ENCODE data around the gene PDGFRA.
A peak's percentile ranks its signal among the peaks of the same experiment; 100 is the strongest.

PDGFRA gene

DNA sequence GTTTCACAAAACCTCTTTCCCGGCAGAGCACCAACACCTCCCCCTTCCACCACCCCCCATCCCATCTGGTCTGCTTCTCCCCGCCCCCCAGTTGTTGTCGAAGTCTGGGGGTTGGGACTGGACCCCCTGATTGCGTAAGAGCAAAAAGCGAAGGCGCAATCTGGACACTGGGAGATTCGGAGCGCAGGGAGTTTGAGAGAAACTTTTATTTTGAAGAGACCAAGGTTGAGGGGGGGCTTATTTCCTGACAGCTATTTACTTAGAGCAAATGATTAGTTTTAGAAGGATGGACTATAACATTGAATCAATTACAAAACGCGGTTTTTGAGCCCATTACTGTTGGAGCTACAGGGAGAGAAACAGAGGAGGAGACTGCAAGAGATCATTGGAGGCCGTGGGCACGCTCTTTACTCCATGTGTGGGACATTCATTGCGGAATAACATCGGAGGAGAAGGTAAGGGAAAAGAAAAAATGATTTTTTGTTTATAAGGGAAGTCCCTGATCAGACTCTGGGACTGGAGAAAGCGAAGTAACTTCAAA is at the start of gene PDGFRA:
TSS of gene PDGFRA (plus strand) at position 333 of the 541 bp plus-strand sequence. CDS start 29,476 bp downstream, outside the sequence.
- no peak for DNase-seq (ENCODE audit: low read depth in 2 of 2)

DNA sequence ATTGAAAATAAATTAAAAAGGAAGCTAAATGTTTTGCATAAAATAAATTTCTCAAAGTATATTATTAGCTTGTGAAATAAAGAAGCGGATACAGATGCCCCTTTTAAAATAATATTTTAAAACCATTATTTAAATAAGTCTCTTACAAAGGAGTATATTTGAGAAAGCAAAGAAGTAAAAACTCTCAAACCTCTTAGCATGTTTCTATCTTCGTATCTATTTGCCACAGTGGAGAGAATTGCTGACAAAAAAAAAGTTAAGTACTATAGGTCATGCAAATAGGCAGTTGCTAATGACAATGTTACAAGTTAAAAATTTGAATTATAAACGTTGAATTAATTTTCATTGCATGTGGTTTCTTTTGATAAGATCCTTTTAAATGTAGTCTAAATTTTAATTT is 44.5 kb upstream of the PDGFRA start:
- DNase-seq (ENCODE audit: low read depth in 2 of 2): no peak

DNA sequence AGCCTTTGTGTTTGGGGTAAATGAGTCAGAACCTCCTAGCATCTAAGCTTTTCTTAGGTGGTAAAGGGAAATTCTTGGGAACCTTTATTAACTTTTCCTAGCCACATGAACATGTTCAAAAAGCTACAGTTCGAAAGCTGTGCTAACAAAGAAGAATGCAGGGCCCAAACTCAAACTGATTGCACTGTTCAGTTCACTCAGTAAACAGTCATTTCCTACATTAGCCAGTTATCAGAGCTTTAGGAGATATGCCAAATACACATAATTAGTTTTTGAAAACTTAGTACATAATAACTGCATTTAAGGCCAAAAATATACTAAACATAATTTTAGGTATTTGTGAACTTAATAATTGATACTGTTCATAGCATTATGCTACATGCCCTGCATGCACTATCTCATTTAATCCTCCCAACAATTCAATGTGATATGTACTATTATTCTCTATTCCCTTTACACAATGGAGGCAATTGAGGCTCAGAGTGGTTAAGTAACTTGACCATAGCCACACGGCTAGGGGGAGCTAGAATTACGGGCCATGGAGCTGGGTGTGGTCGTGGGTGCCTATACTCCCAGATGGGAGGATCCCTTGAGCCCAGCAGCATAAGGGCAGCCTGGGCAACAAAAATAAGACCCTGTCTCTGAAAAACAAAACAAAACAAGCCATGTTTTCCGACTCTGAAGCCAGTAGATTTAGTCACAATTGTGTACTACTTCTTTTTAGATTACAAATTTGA is 43.9 kb upstream of the PDGFRA start:
- no peak for DNase-seq (ENCODE audit: low read depth in 2 of 2)

DNA sequence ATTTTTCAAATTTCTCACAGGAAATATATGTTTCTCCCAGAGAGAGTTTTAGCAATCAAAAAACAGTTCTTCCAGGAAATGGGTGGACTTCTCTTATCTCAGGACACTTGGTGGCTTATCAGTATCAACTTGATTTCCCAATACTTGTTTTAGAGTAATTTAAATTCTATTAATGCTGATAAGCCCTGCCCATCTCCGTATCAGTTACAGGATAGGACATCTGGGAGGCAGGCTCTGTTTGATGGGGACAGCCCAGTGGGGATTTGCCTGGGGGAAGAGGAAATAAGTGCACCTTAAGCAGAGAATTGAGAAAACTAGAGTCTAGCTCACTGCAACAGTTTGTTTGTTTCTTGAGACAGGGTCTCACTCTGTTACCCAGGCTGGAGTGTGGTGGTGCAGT is 43.2 kb upstream of the PDGFRA start:
- no peak for DNase-seq (ENCODE audit: low read depth in 2 of 2)

DNA sequence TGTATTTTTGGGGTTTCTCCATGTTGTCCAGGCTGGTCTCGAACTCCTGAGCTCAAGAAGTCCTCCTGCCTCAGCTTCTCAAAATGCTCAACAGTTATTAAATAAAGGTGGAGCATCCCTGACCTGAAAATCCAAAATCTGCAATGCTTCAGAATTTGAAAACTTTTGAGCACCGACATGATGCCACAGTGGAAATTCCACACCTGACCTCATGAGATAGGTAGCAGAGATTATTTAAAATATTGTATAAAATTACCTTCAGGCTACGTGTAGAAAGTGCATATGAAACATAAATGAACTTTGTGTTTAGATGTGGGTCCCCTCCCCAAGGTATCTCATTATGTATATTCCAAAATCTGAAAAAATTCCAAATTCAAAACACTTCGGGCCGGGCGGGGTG is 42.7 kb upstream of the PDGFRA start:
- DNase-seq (ENCODE audit: low read depth in 2 of 2): no peak

DNA sequence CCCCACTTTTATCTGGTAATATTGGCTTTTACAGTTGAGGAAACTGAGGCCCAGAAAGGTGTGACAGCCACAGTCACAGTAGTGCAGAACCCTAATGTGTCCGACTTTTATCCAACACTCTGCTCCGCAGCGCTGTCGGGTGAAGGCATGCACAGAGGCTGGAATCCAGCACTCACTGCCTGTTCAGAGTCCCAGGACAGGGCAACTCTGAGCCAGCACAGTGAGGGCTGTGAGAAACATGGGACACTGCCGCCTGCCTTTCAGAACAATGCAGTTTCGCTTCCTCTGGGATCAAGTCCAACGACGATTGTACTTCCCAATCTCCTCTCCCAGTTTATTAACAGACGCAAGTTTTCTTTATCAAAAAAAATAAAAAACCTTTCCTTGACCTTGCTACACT is 41.9 kb upstream of the PDGFRA start:
- no peak for DNase-seq (ENCODE audit: low read depth in 2 of 2)

DNA sequence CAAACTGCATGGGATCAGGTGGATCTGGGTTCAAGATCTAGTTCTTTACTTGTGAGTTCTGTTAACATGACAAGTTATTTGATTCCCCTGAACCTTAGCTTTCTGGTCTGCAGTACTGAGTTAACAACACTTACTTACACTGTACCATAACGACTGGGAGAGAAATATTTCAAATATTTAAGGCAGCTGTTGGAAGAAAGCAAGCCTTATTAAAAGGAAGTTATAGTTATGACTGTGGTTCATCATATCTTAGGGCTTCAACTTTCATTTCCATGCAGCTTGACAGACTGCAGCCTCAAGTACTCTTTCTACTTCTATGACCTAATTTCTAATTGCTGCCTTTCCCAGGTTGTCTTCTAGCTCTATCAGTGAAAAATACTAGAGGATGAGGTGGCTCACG is 40.0 kb upstream of the PDGFRA start:
- DNase-seq (ENCODE audit: low read depth in 2 of 2): no peak

DNA sequence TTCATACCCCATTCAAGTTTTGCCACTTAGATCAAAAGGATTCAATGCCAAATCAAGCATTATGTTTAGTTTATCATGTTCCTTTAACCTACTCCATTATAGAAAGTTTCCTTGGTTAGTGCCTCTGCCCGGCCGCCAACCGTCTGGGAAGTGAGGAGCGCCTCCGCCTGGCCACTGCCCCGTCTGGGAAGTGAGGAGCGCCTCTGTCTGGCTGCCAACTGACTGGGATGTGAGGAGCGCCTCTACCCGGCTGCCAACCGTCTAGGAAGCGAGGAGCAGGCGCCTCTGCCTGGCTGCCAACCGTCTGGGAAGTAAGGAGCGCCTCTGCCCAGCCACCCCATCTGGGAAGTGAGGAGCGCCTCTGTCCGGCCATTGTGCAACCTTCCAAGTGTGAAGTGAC is 36.3 kb upstream of the PDGFRA start:
- no peak for DNase-seq (ENCODE audit: low read depth in 2 of 2)

DNA sequence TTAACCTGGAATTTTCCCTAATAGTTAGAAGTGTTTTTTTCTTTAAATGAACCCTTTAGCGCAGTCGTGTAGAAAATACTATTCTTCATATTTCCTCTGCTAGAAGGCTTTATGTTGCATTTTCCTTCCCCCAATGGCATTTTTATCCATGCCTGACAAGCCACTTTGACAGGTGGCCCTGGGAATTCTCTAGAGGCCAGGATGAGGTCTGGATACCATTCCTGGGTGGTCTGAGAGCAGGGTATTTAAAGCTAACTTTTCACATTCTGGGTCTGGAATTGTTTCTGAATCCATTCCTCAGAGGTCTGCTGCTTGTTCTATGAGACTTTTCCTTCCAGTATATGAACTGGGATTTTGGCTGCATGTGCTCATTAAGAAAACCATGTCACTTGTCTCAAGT is 31.2 kb upstream of the PDGFRA start:
- DNase-seq (ENCODE audit: low read depth in 2 of 2): no peak

DNA sequence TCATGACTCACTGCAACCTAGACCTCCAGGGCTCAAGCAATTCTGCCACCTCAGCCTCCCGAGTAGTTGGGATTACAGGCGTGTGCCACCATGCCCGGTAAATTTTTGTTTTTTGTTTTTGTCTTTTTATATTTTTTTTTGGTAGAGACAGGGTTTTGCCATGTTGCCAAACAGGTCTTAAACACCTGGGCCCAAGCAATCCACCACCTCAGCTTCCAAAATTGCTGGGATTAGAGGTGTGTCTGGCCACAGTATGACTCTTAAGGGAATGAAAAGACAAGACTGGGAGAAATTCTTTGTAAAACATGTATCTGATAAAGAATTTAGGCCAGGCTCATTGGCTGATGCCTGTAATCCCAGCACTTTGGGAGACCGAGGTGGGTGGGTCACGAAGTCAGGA is 29.2 kb upstream of the PDGFRA start:
- DNase-seq (ENCODE audit: low read depth in 2 of 2): no peak

DNA sequence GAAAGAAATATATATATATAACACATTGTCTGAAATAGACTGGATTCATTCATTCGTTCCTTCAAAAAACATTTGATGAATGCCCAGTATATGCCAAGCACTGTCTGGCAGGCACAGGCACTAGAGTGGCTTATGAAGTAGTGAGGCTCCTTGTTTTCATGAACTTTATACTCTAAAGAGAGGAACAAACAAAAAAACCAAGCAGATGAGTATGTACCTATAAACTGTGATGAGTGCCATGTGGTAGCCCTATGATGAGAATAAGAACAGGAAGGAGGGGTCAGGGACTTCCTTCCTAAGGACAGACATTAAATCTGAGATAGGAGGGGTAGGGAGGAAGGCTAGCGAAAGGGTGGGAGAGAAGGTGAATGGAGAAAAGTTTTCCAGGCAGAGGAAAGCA is 19.5 kb upstream of the PDGFRA start:
- DNase-seq (ENCODE audit: low read depth in 2 of 2): no peak

DNA sequence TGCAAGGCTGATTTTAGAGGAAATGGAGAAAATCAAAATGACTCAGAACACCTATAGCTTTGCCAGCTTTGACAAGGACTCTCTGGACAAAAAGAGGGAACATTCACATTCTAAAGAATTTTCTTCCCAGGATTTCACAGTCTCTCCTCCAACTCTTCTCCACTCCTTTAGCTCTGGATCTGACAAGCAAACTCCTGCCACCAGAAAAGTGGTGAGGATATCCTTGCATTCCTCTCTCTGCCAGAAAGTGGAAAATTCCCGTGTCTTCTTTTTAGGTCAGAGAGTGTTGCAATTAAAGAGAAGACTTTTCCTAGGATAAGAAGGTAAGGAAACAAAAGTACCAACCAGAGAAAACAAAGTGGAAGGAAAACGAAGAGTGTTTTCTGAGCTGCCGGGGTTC is 16.1 kb upstream of the PDGFRA start:
- DNase-seq (ENCODE audit: low read depth in 2 of 2): no peak

DNA sequence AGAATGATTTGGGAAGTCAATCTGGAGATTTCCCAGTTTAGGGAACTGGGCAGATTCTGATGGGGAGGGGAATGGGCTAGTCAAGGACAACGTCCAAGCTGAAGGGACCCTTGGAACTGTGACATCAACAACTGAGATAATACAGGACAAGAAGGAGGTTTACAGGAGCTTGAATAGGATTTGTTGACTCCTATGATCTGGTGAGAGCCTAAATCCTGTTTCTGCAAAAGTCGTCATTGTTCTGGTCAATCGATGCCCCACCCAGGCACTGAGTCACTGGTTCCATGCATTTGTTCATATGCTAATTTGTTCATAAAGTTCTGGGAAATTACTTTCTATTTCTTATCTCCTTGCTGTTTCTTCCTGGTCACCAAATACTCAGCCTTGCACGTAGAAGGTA is 15.3 kb upstream of the PDGFRA start:
- DNase-seq (ENCODE audit: low read depth in 2 of 2): no peak

DNA sequence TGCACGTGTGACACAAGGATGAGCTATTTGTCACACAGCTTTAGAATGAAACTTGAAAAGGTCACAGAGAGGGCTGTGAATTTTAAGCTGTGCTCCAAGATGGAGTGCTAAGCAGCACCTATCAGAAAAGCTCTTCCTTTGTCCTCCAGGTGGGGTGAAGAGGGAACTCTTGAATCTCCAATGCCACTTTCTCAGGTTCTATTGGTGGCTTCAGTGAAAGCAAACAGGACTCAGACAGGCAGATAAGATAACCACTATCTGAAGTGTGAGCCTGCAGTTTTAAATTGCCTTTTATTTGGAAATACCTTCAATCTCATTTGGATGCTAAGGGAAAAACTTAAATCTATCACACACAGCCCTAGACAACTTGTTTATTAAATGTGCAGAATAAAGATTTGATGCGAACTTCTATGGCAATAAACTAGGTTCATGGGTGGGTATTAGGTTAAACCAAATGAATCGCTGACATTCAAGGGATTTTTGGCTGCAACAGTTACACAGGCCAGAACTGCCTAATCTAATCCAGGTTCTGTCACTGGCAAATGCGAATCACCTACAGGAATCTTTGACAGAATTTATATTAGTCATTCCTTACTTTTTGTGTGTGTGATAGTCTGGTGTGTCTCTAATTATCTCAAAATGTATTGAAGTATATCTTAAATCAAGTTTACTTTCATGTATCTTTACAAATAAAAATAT is 13.6 kb upstream of the PDGFRA start:
- DNase-seq (ENCODE audit: low read depth in 2 of 2): no peak

DNA sequence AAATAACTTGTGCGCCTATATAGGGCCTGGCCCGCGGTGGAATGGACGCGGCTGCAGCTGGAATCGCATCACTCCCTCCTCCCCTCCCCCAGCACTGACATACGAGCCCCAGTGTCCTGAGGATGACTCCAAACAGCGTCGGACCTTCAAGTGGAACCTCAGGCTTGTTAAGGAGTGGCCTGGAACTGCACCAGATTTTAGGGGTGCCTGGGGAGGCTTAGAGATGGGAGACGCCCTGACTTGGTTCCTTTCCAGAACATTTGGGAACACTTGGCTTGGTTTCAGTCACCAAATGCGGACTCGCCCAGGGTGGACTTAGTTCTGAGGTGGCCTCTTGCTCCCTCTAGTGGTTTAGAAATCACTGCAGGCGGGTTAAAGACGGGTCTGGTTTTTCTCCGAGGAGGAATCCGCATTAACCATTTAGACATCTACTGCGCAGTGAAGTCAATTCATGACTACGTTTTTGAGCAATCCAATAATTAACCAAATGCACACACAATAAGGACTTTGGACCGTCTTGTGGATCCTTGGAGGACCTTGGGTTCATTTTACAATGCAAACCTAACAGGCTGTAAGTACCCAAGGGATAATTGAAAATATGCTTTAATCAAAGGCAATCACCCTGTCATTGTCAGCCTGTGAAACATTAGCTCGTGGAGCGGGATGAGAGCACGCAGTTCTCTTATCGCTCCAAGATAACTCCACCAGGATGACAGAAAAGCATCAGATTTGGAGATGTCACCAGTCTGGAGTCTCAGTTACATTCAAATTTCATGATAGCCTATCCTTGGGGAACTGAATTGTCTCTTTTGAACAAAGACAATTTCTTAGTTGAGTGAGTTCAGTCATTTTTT is 11.2 kb upstream of the PDGFRA start:
- DNase-seq (ENCODE audit: low read depth in 2 of 2): peak in 1 of 2 donors; percentile 15

DNA sequence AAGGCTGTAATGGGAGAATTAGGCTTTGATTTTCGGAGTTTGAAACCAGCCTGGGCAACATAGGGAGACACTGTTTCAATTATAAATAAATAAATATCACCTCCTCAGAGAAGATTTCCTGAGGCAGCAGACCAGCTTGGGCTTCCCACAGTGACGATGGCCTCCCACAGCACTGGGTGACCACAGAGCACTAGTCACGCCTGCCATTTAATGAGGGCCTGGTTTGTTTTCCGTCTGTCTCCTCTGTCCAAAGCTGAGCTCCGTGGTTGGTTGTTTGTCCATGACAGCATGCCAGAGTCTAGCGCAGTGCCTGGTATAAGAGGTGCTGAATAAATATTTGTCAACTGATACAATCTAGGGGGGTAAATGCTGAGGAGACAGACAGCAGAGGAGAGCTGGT is 10.4 kb upstream of the PDGFRA start:
- no peak for DNase-seq (ENCODE audit: low read depth in 2 of 2)

DNA sequence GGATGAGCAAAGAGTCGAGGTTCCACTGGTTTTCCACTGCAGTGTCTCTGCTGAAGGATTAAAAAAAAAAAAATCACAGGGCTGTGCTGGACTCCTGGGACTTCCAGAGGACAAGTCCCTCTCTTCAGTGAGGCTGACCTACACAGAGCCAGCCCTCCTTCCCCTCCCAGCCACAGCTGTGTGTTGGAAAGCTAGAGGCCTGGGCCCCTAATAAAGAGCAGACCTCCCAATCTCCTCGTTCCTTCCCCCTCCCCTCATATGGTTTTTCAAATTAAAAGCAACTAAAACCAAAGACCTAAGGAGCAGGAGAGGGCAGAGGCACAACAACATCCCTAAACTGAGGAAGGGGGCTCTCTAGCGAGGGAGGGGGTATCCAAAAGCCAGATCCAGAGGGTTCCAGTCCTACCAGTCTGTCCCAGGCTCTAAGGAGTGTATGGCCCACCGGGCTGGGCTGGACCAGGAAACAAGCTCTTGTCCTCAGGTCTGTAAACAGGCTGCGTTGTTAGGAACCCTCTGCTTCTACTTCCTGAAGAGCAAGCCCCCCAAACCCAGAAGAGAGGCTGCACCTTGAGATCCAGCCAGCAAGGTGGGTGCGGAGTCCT is 4.0 kb upstream of the PDGFRA start:
- DNase-seq (ENCODE audit: low read depth in 2 of 2): no peak

DNA sequence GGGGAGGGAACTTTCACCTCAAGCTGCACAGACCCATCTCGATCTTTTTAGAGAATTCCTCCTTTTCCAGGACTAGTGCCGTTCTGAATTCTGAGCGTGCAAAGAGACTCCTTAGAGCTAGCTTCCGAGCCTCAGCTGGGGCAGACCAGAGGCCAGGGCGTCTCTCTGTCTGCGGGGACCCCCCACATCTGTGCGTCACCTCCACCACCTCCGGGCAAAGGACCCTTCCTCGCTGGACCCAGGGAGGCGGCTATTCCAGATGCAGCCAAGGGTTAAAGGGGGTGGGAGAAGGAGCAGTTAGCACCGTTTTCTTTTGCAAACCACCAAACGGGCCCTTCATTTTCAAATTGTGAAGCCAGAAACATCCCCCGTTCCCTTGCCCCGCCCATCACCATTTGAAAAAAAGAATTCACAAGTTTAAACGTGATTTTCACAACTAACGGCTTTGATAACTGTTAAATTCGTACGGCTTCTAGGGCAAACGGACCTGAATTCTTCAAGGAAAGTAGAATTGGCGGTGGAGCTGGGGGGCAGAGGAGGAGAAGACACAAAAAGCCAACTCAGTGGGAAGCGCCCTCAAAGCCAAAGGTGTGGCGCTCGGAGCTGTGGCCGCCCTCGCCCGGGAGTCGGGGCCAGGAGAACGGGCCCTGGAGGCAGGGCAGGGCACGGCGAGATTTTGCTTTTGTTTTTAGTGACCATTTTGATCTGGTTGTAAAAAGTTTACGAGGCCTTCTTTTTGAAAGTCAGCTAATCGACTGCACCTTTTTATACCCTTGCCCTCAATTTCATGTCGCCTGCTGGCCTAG is 3.3 kb upstream of the PDGFRA start:
- DNase-seq (ENCODE audit: low read depth in 2 of 2): no peak

DNA sequence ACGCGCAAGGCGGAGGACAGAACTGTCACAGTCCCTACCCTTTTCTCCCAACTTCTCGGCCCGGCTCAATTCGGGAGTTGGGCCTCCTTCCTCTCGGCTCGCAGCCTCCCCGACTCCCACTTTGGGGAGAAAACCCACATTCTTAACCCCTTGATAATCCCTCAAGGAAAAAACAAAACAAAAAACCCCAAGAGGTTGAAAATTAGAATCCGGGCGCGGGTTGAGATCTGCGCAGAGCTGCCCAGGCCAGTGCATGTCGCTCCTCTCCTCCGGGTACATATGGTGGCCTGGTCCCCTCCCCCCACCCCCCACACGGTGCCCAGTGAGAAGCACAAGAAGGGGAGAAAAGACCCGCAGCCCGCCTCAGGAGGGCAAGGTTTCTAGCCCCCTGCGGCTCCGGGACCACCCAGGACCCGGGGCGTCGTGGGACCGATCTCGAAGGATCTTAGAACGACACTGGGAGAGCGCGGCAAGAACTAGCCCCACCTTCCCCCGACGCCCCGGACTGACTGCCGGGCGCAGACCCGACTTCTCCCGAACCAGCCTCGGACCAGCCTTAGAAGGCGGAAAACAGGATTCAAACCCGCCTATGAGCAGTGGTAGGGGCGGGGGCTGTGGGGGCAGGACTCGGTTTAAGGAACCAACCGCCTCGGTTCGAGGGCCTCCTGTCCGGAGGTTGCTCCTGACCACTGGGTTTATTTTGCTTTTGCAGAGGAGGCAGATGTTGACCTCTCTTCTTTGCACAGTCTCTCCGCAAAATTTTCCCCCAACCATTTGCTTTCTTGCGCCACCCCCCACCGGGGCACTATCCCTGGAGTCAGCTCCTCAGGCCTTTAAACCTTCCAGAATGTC is 2.5 kb upstream of the PDGFRA start:
- DNase-seq (ENCODE audit: low read depth in 2 of 2): no peak
